CD4-positive, alpha-beta T cell (primary cell): Measurements from ENCODE around the gene MYO1C. TPM values are rescaled to one million over a fixed set of nuclear protein-coding genes. Genes with fewer than 3 reads are reported as not detected.
A peak's percentile ranks its signal among the peaks of the same experiment; 100 is the strongest.
"Not testable (repeated sequence)": the region's sequence is repeated elsewhere in the genome, so short reads cannot be mapped to it uniquely, and the experiment has no call there.

Experiments used
- ATAC-seq: fragments of 200-7000 bp; cut with Tn5 transposase; one replicate; pipeline ENCODE4 v1.10.0; 2022; ENCODE audit warnings: mild to moderate bottlenecking; ENCODE audit not compliant: poor library complexity
- CTCF ChIA-PET: fragments of 350-600 bp; sonication (Branson Sonifier 250); formaldehyde crosslinking; loops from one replicate; lab custom pipeline; 2021; ENCODE audit warnings: antibody characterized with exemption, inconsistent platforms; lab: Charles Lee
- POLR2A ChIA-PET: fragments of 350-600 bp; sonication (Branson Sonifier 250); formaldehyde crosslinking; loops from one replicate; lab custom pipeline; 2021; ENCODE audit warnings: antibody characterized with exemption, inconsistent platforms; lab: Charles Lee
- DNase-seq, 14 experiments: peaks; one replicate each; pipeline ENCODE4 v3.0.0-alpha.2; 2013 to 2020; ENCODE audit warnings: mixed read lengths in 2 of 14
- H3K27ac ChIP-seq, 2 donors: one replicate each; pipeline versions ENCODE4 v1.5.1 to v1.7.0; 2013; ENCODE audit warnings: low read length in 2 of 2, low read depth in 1 of 2, mild to moderate bottlenecking in 1 of 2
- H3K27me3 ChIP-seq, 2 experiments: 1 replicate in 1 of 2; 2 replicates in 1 of 2; pipeline versions ENCODE4 v1.6.1 to v1.7.0; 2013; ENCODE audit warnings: low read length in 2 of 2, control low read depth in 1 of 2, mild to moderate bottlenecking in 1 of 2, moderate library complexity in 1 of 2; ENCODE audit not compliant: insufficient read depth in 2 of 2, control insufficient read depth in 1 of 2
- H3K36me3 ChIP-seq: one replicate; pipeline ENCODE4 v1.6.1; 2013; ENCODE audit warnings: low read length, control low read depth; ENCODE audit not compliant: insufficient read depth
- H3K4me1 ChIP-seq: one replicate; pipeline ENCODE4 v1.6.1; 2013; ENCODE audit warnings: low read length, control low read depth; ENCODE audit not compliant: insufficient read depth
- H3K4me3 ChIP-seq: one replicate; pipeline ENCODE4 v1.5.1; 2013; ENCODE audit warnings: mild to moderate bottlenecking, low read length, moderate library complexity
- H3K9me3 ChIP-seq, 2 experiments: 1 replicate in 1 of 2; 2 replicates in 1 of 2; pipeline versions ENCODE4 v1.6.1 to v1.7.0; 2013; ENCODE audit warnings: low read length in 2 of 2, mild to moderate bottlenecking in 2 of 2, control low read depth in 1 of 2, moderate library complexity in 1 of 2; ENCODE audit not compliant: control insufficient read depth in 1 of 2, insufficient read depth in 1 of 2
- H3K27ac Mint-ChIP-seq: one replicate; pipeline ENCODE4 v1.8.0; 2020; ENCODE audit warnings: mixed read lengths
- H3K27me3 Mint-ChIP-seq: one replicate; pipeline ENCODE4 v1.8.0; 2021; ENCODE audit warnings: mixed read lengths
- H3K36me3 Mint-ChIP-seq: one replicate; pipeline ENCODE4 v1.8.0; 2021; ENCODE audit warnings: low read depth, mixed read lengths
- H3K4me1 Mint-ChIP-seq: one replicate; pipeline ENCODE4 v1.8.0; 2021; ENCODE audit warnings: low read depth, mixed read lengths
- H3K4me3 Mint-ChIP-seq: one replicate; pipeline ENCODE4 v1.8.0; 2020; ENCODE audit warnings: mild to moderate bottlenecking, mixed read lengths
- H3K9me3 Mint-ChIP-seq: one replicate; pipeline ENCODE4 v1.8.0; 2020; ENCODE audit warnings: mixed read lengths
- intact Hi-C, 2 experiments: fragments of 100-400 bp; cut with DNase I in 1 of 2; cut with micrococcal nuclease in 1 of 2; formaldehyde crosslinking; loops; one replicate each; pipeline versions ENCODE4 v1.15.1 to v1.9.0; 2023 to 2025; cut with DNase I, micrococcal nuclease
- total RNA-seq, 174 experiments: library from RNA in 2 of 174; stranded (reverse) in 2 of 174; gene quantifications; one replicate each; pipeline ENCODE4 v1.2.3 and lab custom pipeline; 2021 to 2026
- TF ChIP-seq, protein P1 (sequence below): fragments of 200-600 bp; IDR thresholded peaks from one replicate; pipeline ENCODE4 v1.8.0; 2022; ENCODE audit warnings: antibody characterized with exemption, mild to moderate bottlenecking

MYO1C gene
- total RNA-seq, 2 experiments from 2014 or later: 21.0 to 24.7 TPM

DNA sequence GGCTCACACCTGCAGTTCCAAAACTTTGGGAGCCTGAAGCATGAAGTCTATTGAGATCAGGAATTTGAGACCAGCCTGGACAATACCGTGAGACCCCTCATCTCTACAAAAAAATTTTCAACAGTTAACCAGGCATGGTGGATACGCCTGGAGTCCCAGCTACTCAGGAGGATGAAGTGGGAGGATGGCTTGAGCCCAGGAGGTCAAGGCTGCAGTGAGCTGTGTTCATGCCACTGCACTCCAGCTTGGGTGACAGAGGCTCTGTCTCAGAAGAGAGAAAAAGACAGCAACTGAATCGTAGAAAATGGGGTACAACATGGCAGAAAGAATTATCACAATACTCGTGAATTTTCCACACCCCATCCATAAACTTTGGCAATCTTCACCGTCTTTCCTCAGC lies 39.6 kb downstream of the MYO1C start:
- intact Hi-C loops: loop anchor here in 1 of 2 experiments (5.0 to 10.0 kb wide), 2 partner anchors 86 to 172 kb away; partner anchors contain the start of gene SLC43A2
- Mint-ChIP-seq H3K9me3 (no peaks in the 10 kb centered on the region), H3K36me3 (peaks cover 35% of the 10 kb centered on the region), H3K4me1 (peaks cover 54% of the 10 kb centered on the region), H3K27me3 (no peaks in the 10 kb centered on the region), H3K4me3 (peak overlapping the region; percentile 75), H3K27ac (peak overlapping the region; percentile 52)
- H3K36me3 ChIP-seq: peaks cover 8% of the 10 kb centered on the region
- no peaks in the 10 kb centered on the region for H3K9me3 ChIP-seq
- DNase-seq (no peak), ATAC-seq (no peak)
- POLR2A ChIA-PET: no interaction called here
- no peak overlapping the region for H3K4me3 ChIP-seq
- peaks cover 58% of the 10 kb centered on the region for H3K4me1 ChIP-seq
- H3K27ac ChIP-seq: no peak overlapping the region
- CTCF ChIA-PET: interaction anchor here (0.7 to 2.5 kb wide), 3 partner anchors 38 to 88 kb away, joined by 3 to 9 read pairs (median 5); no protein-coding TSS in a partner anchor
- H3K27me3 ChIP-seq: no peaks in the 10 kb centered on the region
- TF ChIP-seq, protein P1, sequence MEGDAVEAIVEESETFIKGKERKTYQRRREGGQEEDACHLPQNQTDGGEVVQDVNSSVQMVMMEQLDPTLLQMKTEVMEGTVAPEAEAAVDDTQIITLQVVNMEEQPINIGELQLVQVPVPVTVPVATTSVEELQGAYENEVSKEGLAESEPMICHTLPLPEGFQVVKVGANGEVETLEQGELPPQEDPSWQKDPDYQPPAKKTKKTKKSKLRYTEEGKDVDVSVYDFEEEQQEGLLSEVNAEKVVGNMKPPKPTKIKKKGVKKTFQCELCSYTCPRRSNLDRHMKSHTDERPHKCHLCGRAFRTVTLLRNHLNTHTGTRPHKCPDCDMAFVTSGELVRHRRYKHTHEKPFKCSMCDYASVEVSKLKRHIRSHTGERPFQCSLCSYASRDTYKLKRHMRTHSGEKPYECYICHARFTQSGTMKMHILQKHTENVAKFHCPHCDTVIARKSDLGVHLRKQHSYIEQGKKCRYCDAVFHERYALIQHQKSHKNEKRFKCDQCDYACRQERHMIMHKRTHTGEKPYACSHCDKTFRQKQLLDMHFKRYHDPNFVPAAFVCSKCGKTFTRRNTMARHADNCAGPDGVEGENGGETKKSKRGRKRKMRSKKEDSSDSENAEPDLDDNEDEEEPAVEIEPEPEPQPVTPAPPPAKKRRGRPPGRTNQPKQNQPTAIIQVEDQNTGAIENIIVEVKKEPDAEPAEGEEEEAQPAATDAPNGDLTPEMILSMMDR: no peak

- ChIA-PET POLR2A (interaction anchor here (1.1 to 1.2 kb wide), 2 partner anchors 65 to 66 kb away, joined by 3 read pairs; partner anchors contain the start of gene INPP5K), CTCF (interaction anchor here (2.5 kb wide), 1 partner anchor 85 kb away, joined by 9 read pairs; no protein-coding TSS in a partner anchor)
- intact Hi-C loops: loop anchor here in 1 of 2 experiments (5.0 to 10.0 kb wide), 2 partner anchors 83 to 175 kb away; partner anchors contain the start of gene SLC43A2
- not testable (repeated sequence) for DNase-seq, H3K9me3 ChIP-seq, H3K9me3 Mint-ChIP-seq, H3K27me3 ChIP-seq, H3K27ac Mint-ChIP-seq, H3K27me3 Mint-ChIP-seq, ATAC-seq, H3K4me3 ChIP-seq, H3K27ac ChIP-seq, H3K4me3 Mint-ChIP-seq
- H3K36me3 Mint-ChIP-seq: peaks cover 46% of the 10 kb centered on the region
- peaks cover 69% of the 10 kb centered on the region for H3K4me1 ChIP-seq
- peaks cover 17% of the 10 kb centered on the region for H3K36me3 ChIP-seq
- peaks cover 65% of the 10 kb centered on the region for H3K4me1 Mint-ChIP-seq
Observed at GRCh38 chr17:1450261-1450660, 42.2 kb downstream of the MYO1C start.

GRCh38 chr17:1449412-1449967 lies 43.0 kb downstream of the MYO1C start:
- TF ChIP-seq, protein P1: no peak
- ATAC-seq (no peak), DNase-seq (no peak)
- intact Hi-C loops: no loop called here
- Mint-ChIP-seq H3K9me3 (no peaks in the 10 kb centered on the region), H3K27ac (no peak overlapping the region), H3K4me3 (no peak overlapping the region), H3K27me3 (no peaks in the 10 kb centered on the region), H3K36me3 (peaks cover 41% of the 10 kb centered on the region), H3K4me1 (peaks cover 60% of the 10 kb centered on the region)
- Histone ChIP-seq H3K27ac (no peak overlapping the region), H3K36me3 (peaks cover 19% of the 10 kb centered on the region), H3K9me3 (no peaks in the 10 kb centered on the region), H3K27me3 (no peaks in the 10 kb centered on the region), H3K4me3 (no peak overlapping the region), H3K4me1 (peaks cover 62% of the 10 kb centered on the region)
- ChIA-PET CTCF (no interaction called here), POLR2A (interaction anchor here (0.7 to 1.2 kb wide), 2 partner anchors 66 to 84 kb away, joined by 3 read pairs; no protein-coding TSS in a partner anchor)
